ENCODE measurements around the gene MSANTD1.

MSANTD1 gene

GRCh38 chr4:3304831-3305609 is 56.1 kb downstream of the MSANTD1 start:
- DNase-seq: no peak

DNA sequence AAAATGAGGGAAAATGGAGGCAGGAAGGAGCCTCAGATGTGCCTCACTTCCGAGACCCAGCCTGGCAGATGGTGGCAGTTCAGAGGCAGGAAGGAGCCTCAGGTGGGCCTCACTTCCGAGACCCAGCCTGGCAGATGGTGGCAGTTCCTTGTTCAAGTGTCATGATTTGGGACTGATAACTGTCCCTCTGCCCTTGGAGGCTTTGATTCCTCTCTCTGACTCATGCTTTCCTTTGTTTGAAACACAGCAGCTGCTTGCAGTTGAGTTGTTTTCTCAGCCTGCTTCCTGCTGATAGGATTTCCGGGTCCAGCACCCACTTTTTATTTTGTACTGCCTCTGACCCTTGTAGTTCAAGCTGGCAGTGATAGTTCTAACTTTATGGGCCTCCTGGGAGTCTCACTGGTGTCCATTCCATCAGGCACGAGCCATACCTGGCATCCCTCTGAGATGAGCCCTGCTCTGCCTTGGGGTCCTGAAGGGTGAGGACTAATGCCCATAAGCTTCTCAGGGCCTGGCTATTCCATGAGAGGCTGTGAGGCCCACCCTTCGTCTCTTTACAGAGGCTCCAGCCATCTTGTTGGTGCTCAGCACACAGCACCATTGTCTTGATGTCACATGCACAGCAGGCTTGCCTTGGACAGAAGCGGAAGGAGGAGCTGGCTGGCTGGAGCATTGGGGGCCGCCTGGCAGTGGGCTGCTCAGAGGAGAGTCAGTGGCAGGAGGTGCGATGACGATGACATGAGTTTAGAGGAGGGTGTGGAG is 56.8 kb downstream of the MSANTD1 start:
- no peak for DNase-seq
